HepG2 (cell line): ENCODE data around the gene GRIN3A. TPM values are rescaled to one million over a fixed set of nuclear protein-coding genes. Genes with fewer than 3 reads are reported as not detected.

ENCODE experiments used
- GTF3A ChIP-seq: sonication (generic); formaldehyde crosslinking; conservative IDR thresholded peaks from 2 replicates; pipeline ENCODE4 v1.4.0; 2020; ENCODE audit warnings: mild to moderate bottlenecking, missing genetic modification reagents
- IKZF4 ChIP-seq: sonication (generic); formaldehyde crosslinking; IDR thresholded peaks from 2 replicates; pipeline ENCODE4 v1.5.1; 2020; ENCODE audit warnings: borderline replicate concordance, mild to moderate bottlenecking, low read depth, missing genetic modification reagents; ENCODE audit errors: not compliant biosample characterization
- NCOA5 ChIP-seq: sonication (generic); formaldehyde crosslinking; IDR thresholded peaks from 2 replicates; pipeline ENCODE4 v1.4.0; 2020; ENCODE audit warnings: missing genetic modification reagents
- REXO4 ChIP-seq: sonication (generic); formaldehyde crosslinking; IDR thresholded peaks from 2 replicates; pipeline ENCODE4 v1.8.0; 2022; ENCODE audit warnings: missing genetic modification reagents, mild to moderate bottlenecking, borderline replicate concordance
- SALL2 ChIP-seq: sonication (generic); formaldehyde crosslinking; IDR thresholded peaks from 2 replicates; pipeline ENCODE4 v1.8.1; 2023; ENCODE audit warnings: mild to moderate bottlenecking, missing genetic modification reagents, inconsistent platforms
- ZFP36 ChIP-seq: fragments of 150-350 bp; IDR thresholded peaks from 2 replicates; pipeline ENCODE4 v1.6.1; 2018; ENCODE audit warnings: borderline replicate concordance, low read length, low read depth; ENCODE audit not compliant: partially characterized antibody
- ZNF160 ChIP-seq: sonication (generic); formaldehyde crosslinking; IDR thresholded peaks from 2 replicates; pipeline ENCODE4 v1.8.0; 2022; ENCODE audit warnings: mild to moderate bottlenecking, inconsistent platforms, missing genetic modification reagents
- ZNF460 ChIP-seq: sonication (generic); formaldehyde crosslinking; IDR thresholded peaks from 2 replicates; pipeline ENCODE4 v1.5.1; 2020; ENCODE audit warnings: missing genetic modification reagents, mild to moderate bottlenecking, borderline replicate concordance
- polyA plus RNA-seq, 8 experiments: library from polyadenylated mRNA; depleted of rRNA in 3 of 8; stranded (reverse) in 7 of 8; unstranded in 1 of 8; fragments of >200 nt; fragmentation: Illumina TruSeq in 4 of 8; extraction: Trizol in 4 of 8; gene quantifications; 2 replicates each; pipeline versions ENCODE4 v1.2.1 to v1.2.3, GENCODE V29; 2011 to 2016; ENCODE audit warnings: low read depth in 4 of 8, missing spikeins in 1 of 8, mixed read lengths in 1 of 8; ENCODE audit not compliant: insufficient read depth in 1 of 8
- total RNA-seq, 5 experiments: library from RNA; depleted of rRNA; stranded (reverse); fragments of >200 nt; fragmentation: Illumina TruSeq; extraction: Trizol; gene quantifications; 2 replicates each; pipeline ENCODE4 v1.2.3, GENCODE V29; 2016; ENCODE audit warnings: low read depth in 1 of 5
- TF ChIP-seq, protein P1 (sequence below), 2 experiments: fragments of 450-650 bp in 1 of 2; sonication (generic) in 1 of 2; formaldehyde crosslinking in 1 of 2; IDR thresholded peaks; 2 replicates each; pipeline versions ENCODE4 v1.6.1 to v1.8.0; 2016 to 2022; ENCODE audit warnings: antibody characterized with exemption in 1 of 2, mild to moderate bottlenecking in 1 of 2, missing genetic modification reagents in 1 of 2
- TF ChIP-seq, protein P2 (sequence below): sonication (generic); formaldehyde crosslinking; IDR thresholded peaks from 2 replicates; pipeline ENCODE4 v1.4.0; 2020; ENCODE audit warnings: missing genetic modification reagents
- TF ChIP-seq, protein P3 (sequence below): sonication (generic); formaldehyde crosslinking; IDR thresholded peaks from 2 replicates; pipeline ENCODE4 v1.5.1; 2020; ENCODE audit warnings: missing genetic modification reagents, mild to moderate bottlenecking, borderline replicate concordance
- TF ChIP-seq, protein P4 (sequence below): sonication (generic); formaldehyde crosslinking; IDR thresholded peaks from 2 replicates; pipeline ENCODE4 v1.5.0; 2020; ENCODE audit warnings: missing genetic modification reagents

Gene GRIN3A
- total and polyA plus RNA-seq, 2 of the 13 experiments (the other 11 are each of a cell fraction or from before 2014, with no cell fraction given): not detected

DNA sequence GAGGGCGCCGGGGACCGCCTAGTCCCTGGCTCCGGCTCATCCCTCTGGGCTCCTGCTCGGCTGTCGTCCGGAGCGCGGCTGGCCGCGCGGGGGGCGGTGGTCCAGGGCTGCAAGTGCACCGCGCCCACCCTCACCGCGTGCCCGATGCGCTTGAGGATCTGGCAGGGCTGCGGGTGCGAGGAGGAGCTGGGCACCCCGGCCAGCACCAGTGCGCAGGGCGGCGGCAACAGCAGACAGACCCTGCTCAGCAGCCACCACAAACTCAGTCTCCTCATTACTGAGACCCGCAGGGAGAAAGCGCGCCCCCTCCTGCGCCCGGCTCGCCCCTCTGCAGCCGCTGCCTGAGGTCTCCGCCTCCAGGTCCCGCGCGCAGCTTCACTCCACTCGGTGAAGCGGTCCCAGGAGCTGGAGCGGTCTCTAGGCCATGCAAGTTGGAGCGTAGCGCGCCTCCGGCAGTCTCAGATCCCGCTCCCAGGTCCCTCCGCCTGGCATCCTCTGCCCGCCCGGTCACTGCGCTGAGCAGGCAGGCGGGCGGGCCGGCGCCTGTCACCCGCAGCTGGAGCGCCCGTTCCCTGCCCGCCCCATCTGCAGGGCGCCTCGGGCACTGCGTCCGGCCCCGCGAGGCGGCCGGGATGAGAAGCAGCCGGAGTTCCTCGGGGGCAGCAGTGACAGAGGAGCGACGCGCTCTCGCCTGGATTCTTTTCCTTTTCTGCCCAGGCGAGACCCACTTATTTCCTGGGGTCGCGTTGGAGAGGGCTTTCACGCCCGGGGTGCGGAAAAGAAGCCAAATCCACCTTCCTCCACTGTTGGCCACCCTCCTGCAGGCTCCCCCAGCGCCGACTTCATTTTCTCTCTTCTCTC, 512 bp downstream of the GRIN3A start (continued):
- TF ChIP-seq IKZF4: no peak
- no peak for TF ChIP-seq SALL2 (CRISPR knock-in tag)
- no peak for TF ChIP-seq NCOA5 (CRISPR knock-in tag)
- TF ChIP-seq, protein P1, sequence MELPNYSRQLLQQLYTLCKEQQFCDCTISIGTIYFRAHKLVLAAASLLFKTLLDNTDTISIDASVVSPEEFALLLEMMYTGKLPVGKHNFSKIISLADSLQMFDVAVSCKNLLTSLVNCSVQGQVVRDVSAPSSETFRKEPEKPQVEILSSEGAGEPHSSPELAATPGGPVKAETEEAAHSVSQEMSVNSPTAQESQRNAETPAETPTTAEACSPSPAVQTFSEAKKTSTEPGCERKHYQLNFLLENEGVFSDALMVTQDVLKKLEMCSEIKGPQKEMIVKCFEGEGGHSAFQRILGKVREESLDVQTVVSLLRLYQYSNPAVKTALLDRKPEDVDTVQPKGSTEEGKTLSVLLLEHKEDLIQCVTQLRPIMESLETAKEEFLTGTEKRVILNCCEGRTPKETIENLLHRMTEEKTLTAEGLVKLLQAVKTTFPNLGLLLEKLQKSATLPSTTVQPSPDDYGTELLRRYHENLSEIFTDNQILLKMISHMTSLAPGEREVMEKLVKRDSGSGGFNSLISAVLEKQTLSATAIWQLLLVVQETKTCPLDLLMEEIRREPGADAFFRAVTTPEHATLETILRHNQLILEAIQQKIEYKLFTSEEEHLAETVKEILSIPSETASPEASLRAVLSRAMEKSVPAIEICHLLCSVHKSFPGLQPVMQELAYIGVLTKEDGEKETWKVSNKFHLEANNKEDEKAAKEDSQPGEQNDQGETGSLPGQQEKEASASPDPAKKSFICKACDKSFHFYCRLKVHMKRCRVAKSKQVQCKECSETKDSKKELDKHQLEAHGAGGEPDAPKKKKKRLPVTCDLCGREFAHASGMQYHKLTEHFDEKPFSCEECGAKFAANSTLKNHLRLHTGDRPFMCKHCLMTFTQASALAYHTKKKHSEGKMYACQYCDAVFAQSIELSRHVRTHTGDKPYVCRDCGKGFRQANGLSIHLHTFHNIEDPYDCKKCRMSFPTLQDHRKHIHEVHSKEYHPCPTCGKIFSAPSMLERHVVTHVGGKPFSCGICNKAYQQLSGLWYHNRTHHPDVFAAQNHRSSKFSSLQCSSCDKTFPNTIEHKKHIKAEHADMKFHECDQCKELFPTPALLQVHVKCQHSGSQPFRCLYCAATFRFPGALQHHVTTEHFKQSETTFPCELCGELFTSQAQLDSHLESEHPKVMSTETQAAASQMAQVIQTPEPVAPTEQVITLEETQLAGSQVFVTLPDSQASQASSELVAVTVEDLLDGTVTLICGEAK (IDR thresholded peaks at IDR 0.05): no peak
- TF ChIP-seq, protein P1 (CRISPR knock-in tag; IDR thresholded peaks at IDR 0.05): no peak
- TF ChIP-seq, protein P2, sequence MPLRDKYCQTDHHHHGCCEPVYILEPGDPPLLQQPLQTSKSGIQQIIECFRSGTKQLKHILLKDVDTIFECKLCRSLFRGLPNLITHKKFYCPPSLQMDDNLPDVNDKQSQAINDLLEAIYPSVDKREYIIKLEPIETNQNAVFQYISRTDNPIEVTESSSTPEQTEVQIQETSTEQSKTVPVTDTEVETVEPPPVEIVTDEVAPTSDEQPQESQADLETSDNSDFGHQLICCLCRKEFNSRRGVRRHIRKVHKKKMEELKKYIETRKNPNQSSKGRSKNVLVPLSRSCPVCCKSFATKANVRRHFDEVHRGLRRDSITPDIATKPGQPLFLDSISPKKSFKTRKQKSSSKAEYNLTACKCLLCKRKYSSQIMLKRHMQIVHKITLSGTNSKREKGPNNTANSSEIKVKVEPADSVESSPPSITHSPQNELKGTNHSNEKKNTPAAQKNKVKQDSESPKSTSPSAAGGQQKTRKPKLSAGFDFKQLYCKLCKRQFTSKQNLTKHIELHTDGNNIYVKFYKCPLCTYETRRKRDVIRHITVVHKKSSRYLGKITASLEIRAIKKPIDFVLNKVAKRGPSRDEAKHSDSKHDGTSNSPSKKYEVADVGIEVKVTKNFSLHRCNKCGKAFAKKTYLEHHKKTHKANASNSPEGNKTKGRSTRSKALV (CRISPR knock-in tag): 0 out of 2 replicates have a peak, but pooled peaks have one; percentile 31
- no peak for TF ChIP-seq REXO4 (CRISPR knock-in tag)
- no peak for TF ChIP-seq GTF3A (CRISPR knock-in tag)
- no peak for TF ChIP-seq ZNF160 (CRISPR knock-in tag)
- no peak for TF ChIP-seq ZNF460 (CRISPR knock-in tag)
- TF ChIP-seq, protein P3, sequence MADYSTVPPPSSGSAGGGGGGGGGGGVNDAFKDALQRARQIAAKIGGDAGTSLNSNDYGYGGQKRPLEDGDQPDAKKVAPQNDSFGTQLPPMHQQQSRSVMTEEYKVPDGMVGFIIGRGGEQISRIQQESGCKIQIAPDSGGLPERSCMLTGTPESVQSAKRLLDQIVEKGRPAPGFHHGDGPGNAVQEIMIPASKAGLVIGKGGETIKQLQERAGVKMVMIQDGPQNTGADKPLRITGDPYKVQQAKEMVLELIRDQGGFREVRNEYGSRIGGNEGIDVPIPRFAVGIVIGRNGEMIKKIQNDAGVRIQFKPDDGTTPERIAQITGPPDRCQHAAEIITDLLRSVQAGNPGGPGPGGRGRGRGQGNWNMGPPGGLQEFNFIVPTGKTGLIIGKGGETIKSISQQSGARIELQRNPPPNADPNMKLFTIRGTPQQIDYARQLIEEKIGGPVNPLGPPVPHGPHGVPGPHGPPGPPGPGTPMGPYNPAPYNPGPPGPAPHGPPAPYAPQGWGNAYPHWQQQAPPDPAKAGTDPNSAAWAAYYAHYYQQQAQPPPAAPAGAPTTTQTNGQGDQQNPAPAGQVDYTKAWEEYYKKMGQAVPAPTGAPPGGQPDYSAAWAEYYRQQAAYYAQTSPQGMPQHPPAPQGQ (CRISPR knock-in tag): no peak
- no peak for TF ChIP-seq ZFP36
- TF ChIP-seq, protein P4, sequence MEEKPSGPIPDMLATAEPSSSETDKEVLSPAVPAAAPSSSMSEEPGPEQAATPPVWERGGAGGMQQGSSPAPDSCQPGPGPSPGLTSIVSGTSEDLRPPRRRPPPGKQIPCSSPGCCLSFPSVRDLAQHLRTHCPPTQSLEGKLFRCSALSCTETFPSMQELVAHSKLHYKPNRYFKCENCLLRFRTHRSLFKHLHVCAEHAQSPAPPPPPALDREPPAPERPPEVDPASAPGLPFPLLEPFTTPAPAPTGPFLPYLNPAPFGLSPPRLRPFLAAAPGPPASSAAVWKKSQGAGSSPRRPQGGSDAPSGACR (CRISPR knock-in tag): no peak
